Measurements from ENCODE around the gene ERVW-1. TPM values are rescaled to one million over a fixed set of nuclear protein-coding genes. Genes with fewer than 3 reads are reported as not detected.
"Not testable (repeated sequence)": the region's sequence is repeated elsewhere in the genome, so short reads cannot be mapped to it uniquely, and the experiment has no call there.

Gene ERVW-1, protein sequence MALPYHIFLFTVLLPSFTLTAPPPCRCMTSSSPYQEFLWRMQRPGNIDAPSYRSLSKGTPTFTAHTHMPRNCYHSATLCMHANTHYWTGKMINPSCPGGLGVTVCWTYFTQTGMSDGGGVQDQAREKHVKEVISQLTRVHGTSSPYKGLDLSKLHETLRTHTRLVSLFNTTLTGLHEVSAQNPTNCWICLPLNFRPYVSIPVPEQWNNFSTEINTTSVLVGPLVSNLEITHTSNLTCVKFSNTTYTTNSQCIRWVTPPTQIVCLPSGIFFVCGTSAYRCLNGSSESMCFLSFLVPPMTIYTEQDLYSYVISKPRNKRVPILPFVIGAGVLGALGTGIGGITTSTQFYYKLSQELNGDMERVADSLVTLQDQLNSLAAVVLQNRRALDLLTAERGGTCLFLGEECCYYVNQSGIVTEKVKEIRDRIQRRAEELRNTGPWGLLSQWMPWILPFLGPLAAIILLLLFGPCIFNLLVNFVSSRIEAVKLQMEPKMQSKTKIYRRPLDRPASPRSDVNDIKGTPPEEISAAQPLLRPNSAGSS
- total RNA-seq = not detected
- polyA plus RNA-seq = not detected

GRCh38 chr7:92477681-92478080 lies at the start of gene ERVW-1:
Gene ERVW-1, minus strand, starts transcription at chr7:92477946. Its CDS starts 7,565 bp downstream, at chr7:92470381.
- H3K27me3 ChIP-seq; FAIRE-seq; intact Hi-C loops (cut with DNase I); H3K36me3 ChIP-seq; DNase-seq; H3K4me3 ChIP-seq; ATAC-seq; H3K9me3 ChIP-seq; H3K4me1 ChIP-seq; H3K27ac ChIP-seq: not testable (repeated sequence)
- whole genome bisulfite sequencing, 2 donors = 91 to 95% methylated on average over 11 of the region's 11 CpGs

- FAIRE-seq = no peak
- H3K4me3 ChIP-seq = no peak overlapping the region
- no peak for ATAC-seq
- peaks cover 5 to 11% (median 11%) of the 10 kb centered on the region in 3 donors for H3K4me1 ChIP-seq
- no peaks in the 10 kb centered on the region for H3K9me3 ChIP-seq
- no peaks in the 10 kb centered on the region for H3K36me3 ChIP-seq
- 74 to 84% methylated on average over 2 of the region's 2 CpGs for WGBS, 2 donors
- DNase-seq = no peak
- TF ChIP-seq, protein P1, sequence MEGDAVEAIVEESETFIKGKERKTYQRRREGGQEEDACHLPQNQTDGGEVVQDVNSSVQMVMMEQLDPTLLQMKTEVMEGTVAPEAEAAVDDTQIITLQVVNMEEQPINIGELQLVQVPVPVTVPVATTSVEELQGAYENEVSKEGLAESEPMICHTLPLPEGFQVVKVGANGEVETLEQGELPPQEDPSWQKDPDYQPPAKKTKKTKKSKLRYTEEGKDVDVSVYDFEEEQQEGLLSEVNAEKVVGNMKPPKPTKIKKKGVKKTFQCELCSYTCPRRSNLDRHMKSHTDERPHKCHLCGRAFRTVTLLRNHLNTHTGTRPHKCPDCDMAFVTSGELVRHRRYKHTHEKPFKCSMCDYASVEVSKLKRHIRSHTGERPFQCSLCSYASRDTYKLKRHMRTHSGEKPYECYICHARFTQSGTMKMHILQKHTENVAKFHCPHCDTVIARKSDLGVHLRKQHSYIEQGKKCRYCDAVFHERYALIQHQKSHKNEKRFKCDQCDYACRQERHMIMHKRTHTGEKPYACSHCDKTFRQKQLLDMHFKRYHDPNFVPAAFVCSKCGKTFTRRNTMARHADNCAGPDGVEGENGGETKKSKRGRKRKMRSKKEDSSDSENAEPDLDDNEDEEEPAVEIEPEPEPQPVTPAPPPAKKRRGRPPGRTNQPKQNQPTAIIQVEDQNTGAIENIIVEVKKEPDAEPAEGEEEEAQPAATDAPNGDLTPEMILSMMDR (IDR thresholded peaks at IDR 0.05) = no peak
- H3K27ac ChIP-seq = no peak overlapping the region
- no peaks in the 10 kb centered on the region for H3K27me3 ChIP-seq
- intact Hi-C loops (cut with DNase I) = no loop called here
Observed at GRCh38 chr7:92523110-92523509, 45.4 kb upstream of the ERVW-1 start.

DNA sequence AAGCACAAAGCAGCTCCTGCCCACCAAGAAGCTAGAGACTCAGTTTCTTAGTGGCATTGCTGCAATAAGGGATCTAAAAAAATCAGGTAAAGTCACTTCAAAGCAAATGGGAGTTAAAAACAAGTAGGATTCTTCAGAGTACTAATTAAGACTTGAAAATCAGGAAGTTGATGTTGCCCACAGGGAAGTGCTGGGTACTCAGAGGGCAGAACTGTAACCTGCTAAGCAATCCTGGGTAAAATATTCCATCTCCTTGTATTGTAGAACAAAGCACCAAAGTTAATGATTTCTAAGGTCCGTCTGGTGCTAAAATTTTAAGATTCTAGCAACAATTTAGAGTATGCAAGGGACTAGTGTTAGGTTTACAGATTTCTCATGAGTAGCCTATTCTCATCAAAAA lies 42.3 kb upstream of the ERVW-1 start:
- Histone ChIP-seq H3K4me3 (no peak overlapping the region), H3K4me1 (no peaks in the 10 kb centered on the region), H3K9me3 (no peaks in the 10 kb centered on the region), H3K27ac (no peak overlapping the region), H3K27me3 (no peaks in the 10 kb centered on the region), H3K36me3 (peaks cover 0 to 15% (median 5%) of the 10 kb centered on the region in 3 donors)
- FAIRE-seq (no peak), DNase-seq (no peak), ATAC-seq (no peak)
- 72 to 77% methylated on average over 1 of the region's 1 CpG for WGBS, 2 donors
- intact Hi-C loops (cut with DNase I) = no loop called here
- TF ChIP-seq, protein P1 (IDR thresholded peaks at IDR 0.05) = no peak

DNA sequence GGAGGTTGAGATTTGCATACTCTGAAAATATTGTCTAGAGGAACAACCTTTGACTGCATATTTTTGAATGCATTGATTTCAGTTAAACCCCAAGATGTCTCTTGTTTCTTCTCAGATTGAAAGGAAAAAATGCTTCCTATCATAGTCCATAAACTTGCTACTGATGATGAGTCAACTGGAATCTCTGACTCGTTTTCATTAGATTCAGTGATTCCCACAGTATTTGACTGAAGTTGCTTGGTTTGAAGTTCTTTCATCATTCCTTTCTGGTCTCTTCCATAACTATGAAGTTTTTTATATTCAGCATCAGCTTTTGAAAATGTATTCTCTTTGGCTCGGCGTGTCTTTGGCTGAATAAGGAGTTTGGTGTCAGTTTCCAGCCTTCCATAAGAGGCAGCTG lies 39.9 kb upstream of the ERVW-1 start:
- Histone ChIP-seq H3K4me3 (no peak overlapping the region), H3K9me3 (no peaks in the 10 kb centered on the region), H3K36me3 (peaks cover 0 to 15% (median 12%) of the 10 kb centered on the region in 3 donors), H3K27ac (no peak overlapping the region), H3K27me3 (no peaks in the 10 kb centered on the region), H3K4me1 (no peaks in the 10 kb centered on the region)
- FAIRE-seq (no peak), ATAC-seq (no peak), DNase-seq (no peak)
- intact Hi-C loops (cut with DNase I) = no loop called here
- 82 to 83% methylated on average over 3 of the region's 3 CpGs for WGBS, 2 donors
- TF ChIP-seq, protein P1 (IDR thresholded peaks at IDR 0.05) = no peak

- Histone ChIP-seq H3K27me3 (no peaks in the 10 kb centered on the region), H3K36me3 (peaks cover 0 to 25% (median 12%) of the 10 kb centered on the region in 3 donors), H3K4me1 (no peaks in the 10 kb centered on the region), H3K4me3 (no peak overlapping the region), H3K9me3 (no peaks in the 10 kb centered on the region), H3K27ac (no peak overlapping the region)
- 59 to 61% methylated on average over 3 of the region's 3 CpGs for WGBS, 2 donors
- intact Hi-C loops (cut with DNase I) = no loop called here
- TF ChIP-seq, protein P1 (IDR thresholded peaks at IDR 0.05) = no peak
- DNase-seq = no peak
- ATAC-seq = no peak
- no peak for FAIRE-seq
Observed at GRCh38 chr7:92513167-92513902, 35.6 kb upstream of the ERVW-1 start.

All from pancreas (tissue), 10 donors.